Loucy (cell line): ENCODE measurements around the gene RUFY3.

Experiments
- H2AFZ ChIP-seq: fragments of 200-600 bp; sonication (generic); 2 replicates; pipeline ENCODE4 v1.6.0; 2016; ENCODE audit warnings: antibody characterized with exemption, mild to moderate bottlenecking, low read length, moderate library complexity
- H3F3A ChIP-seq: fragments of 200-600 bp; 2 replicates; pipeline ENCODE4 v1.6.0; 2016; ENCODE audit warnings: antibody characterized with exemption, low read depth, mild to moderate bottlenecking
- H3K27me3 ChIP-seq: fragments of 200-600 bp; sonication (generic); 2 replicates; pipeline ENCODE4 v1.6.1; 2014; ENCODE audit warnings: low read length, mild to moderate bottlenecking; ENCODE audit not compliant: insufficient read depth, poor library complexity, severe bottlenecking
- H3K36me3 ChIP-seq: fragments of 200-600 bp; sonication (generic); 2 replicates; pipeline ENCODE4 v1.6.1; 2016; ENCODE audit warnings: low read length; ENCODE audit not compliant: insufficient read depth
- H3K4me1 ChIP-seq: fragments of 200-600 bp; sonication (generic); 2 replicates; pipeline ENCODE4 v1.5.1; 2014; ENCODE audit warnings: low read length, mild to moderate bottlenecking; ENCODE audit not compliant: insufficient read depth, poor library complexity, severe bottlenecking
- H3K4me2 ChIP-seq: fragments of 200-600 bp; sonication (generic); 2 replicates; pipeline ENCODE4 v1.6.0; 2014; ENCODE audit warnings: antibody characterized with exemption, low read length, low read depth, mild to moderate bottlenecking; ENCODE audit not compliant: poor library complexity, severe bottlenecking
- H3K4me3 ChIP-seq: fragments of 200-600 bp; sonication (generic); 2 replicates; pipeline ENCODE4 v1.5.1; 2014; ENCODE audit warnings: low read length, mild to moderate bottlenecking, mixed read lengths; ENCODE audit not compliant: poor library complexity, severe bottlenecking
- H3K79me2 ChIP-seq: fragments of 200-600 bp; sonication (generic); 2 replicates; pipeline ENCODE4 v1.6.1; 2014; ENCODE audit warnings: low read length; ENCODE audit not compliant: insufficient read depth
- H3K9ac ChIP-seq: fragments of 200-600 bp; sonication (generic); 2 replicates; pipeline ENCODE4 v1.6.0; 2014; ENCODE audit warnings: mild to moderate bottlenecking, low read depth, low read length, moderate library complexity; ENCODE audit not compliant: poor library complexity, severe bottlenecking
- H3K9me2 ChIP-seq: fragments of 200-600 bp; sonication (generic); replicated peaks from 2 replicates; pipeline ENCODE4 v1.6.1; 2016; ENCODE audit warnings: low read depth, low read length, mixed read lengths
- H3K9me3 ChIP-seq: fragments of 200-600 bp; sonication (generic); 2 replicates; pipeline ENCODE4 v1.6.1; 2014; ENCODE audit warnings: mild to moderate bottlenecking, antibody characterized with exemption, low read length, low read depth; ENCODE audit not compliant: insufficient read depth
- H4K20me1 ChIP-seq: fragments of 200-600 bp; sonication (generic); 2 replicates; pipeline ENCODE4 v1.6.0; 2014; ENCODE audit warnings: antibody characterized with exemption, low read length, mild to moderate bottlenecking; ENCODE audit not compliant: insufficient read depth, poor library complexity, severe bottlenecking
- CTCF ChIP-seq: fragments of 200-600 bp; sonication (generic); conservative IDR thresholded peaks from 2 replicates; pipeline ENCODE4 v1.5.1; 2014; ENCODE audit warnings: mild to moderate bottlenecking, antibody characterized with exemption, low read length
- EZH2phosphoT487 ChIP-seq: fragments of 200-600 bp; IDR thresholded peaks from 2 replicates; pipeline ENCODE4 v1.6.1; 2018; ENCODE audit warnings: antibody characterized with exemption, mild to moderate bottlenecking, moderate library complexity, borderline replicate concordance

The RUFY3 gene

GRCh38 chr4:70753630-70754029, 31.9 kb downstream of the RUFY3 start:
- H3K9ac ChIP-seq, result no peak overlapping the region
- no peaks in the 10 kb centered on the region for H3K36me3 ChIP-seq
- no peaks in the 10 kb centered on the region for H3K9me3 ChIP-seq
- H3K4me3 ChIP-seq, result no peak overlapping the region
- peaks cover 17% of the 10 kb centered on the region for H3K4me1 ChIP-seq
- no peaks in the 10 kb centered on the region for H3K27me3 ChIP-seq
- H3K4me2 ChIP-seq, result peak overlapping the region; percentile 41
- TF ChIP-seq EZH2phosphoT487 (no peak), CTCF (no peak)
- H4K20me1 ChIP-seq, result no peaks in the 10 kb centered on the region
- H3K9me2 ChIP-seq, result no peaks in the 10 kb centered on the region
- no peaks in the 10 kb centered on the region for H3F3A ChIP-seq
- H3K79me2 ChIP-seq, result peaks cover 32% of the 10 kb centered on the region
- no peak overlapping the region for H2AFZ ChIP-seq

GRCh38 chr4:70754470-70754869, 32.7 kb downstream of the RUFY3 start:
- H2AFZ ChIP-seq, result no peak overlapping the region
- peaks cover 34% of the 10 kb centered on the region for H3K79me2 ChIP-seq
- H3K4me3 ChIP-seq, result no peak overlapping the region
- H3K27me3 ChIP-seq, result no peaks in the 10 kb centered on the region
- no peak overlapping the region for H3K4me2 ChIP-seq
- no peak overlapping the region for H3K9ac ChIP-seq
- no peaks in the 10 kb centered on the region for H3K36me3 ChIP-seq
- TF ChIP-seq CTCF, result no peak
- no peak for TF ChIP-seq EZH2phosphoT487
- peaks cover 22% of the 10 kb centered on the region for H3K4me1 ChIP-seq
- no peaks in the 10 kb centered on the region for H3K9me2 ChIP-seq
- H3K9me3 ChIP-seq, result no peaks in the 10 kb centered on the region
- no peaks in the 10 kb centered on the region for H4K20me1 ChIP-seq
- H3F3A ChIP-seq, result no peaks in the 10 kb centered on the region

GRCh38 chr4:70754990-70755688, 33.4 kb downstream of the RUFY3 start:
- Histone ChIP-seq H3K9me2 (no peaks in the 10 kb centered on the region), H3F3A (no peaks in the 10 kb centered on the region), H2AFZ (no peak overlapping the region), H3K79me2 (peaks cover 40% of the 10 kb centered on the region), H3K27me3 (no peaks in the 10 kb centered on the region), H3K4me1 (peaks cover 29% of the 10 kb centered on the region), H3K9ac (no peak overlapping the region), H3K36me3 (no peaks in the 10 kb centered on the region), H3K4me3 (no peak overlapping the region), H3K9me3 (no peaks in the 10 kb centered on the region), H3K4me2 (no peak overlapping the region), H4K20me1 (no peaks in the 10 kb centered on the region)
- TF ChIP-seq CTCF (no peak), EZH2phosphoT487 (no peak)
